SK-N-SH treated with all-trans-retinoic acid at 6 μM for 48 hours (cell line): ENCODE data around the gene HAUS1.

Source experiments
- ATAC-seq: fragments of 200-7000 bp; cut with Tn5 transposase; 3 replicates; pipeline ENCODE4 v1.9.1; 2020; ENCODE audit warnings: mild to moderate bottlenecking, moderate library complexity
- ARNTL ChIP-seq: fragments of 450-650 bp; formaldehyde crosslinking; IDR thresholded peaks from 2 replicates; pipeline ENCODE4 v1.5.0; 2020; ENCODE audit warnings: low read depth, mild to moderate bottlenecking, moderate library complexity, borderline replicate concordance
- BACH2 ChIP-seq: fragments of 250-450 bp; sonication (Bioruptor Pico); IDR thresholded peaks from 2 replicates; pipeline ENCODE4 v1.9.0; 2021; ENCODE audit warnings: mild to moderate bottlenecking, borderline replicate concordance
- CREB5 ChIP-seq: fragments of 250-450 bp; sonication (Bioruptor Pico); IDR thresholded peaks from 2 replicates; pipeline ENCODE4 v1.5.1; 2020; ENCODE audit warnings: low read depth, mild to moderate bottlenecking, moderate library complexity
- CSDC2 ChIP-seq: fragments of 250-450 bp; sonication (Bioruptor Pico); IDR thresholded peaks from 2 replicates; pipeline ENCODE4 v1.5.0; 2020; ENCODE audit warnings: mild to moderate bottlenecking, moderate library complexity
- ESRRG ChIP-seq: fragments of 250-450 bp; sonication (Bioruptor Pico); IDR thresholded peaks from 2 replicates; pipeline ENCODE4 v1.6.1; 2021; ENCODE audit warnings: mild to moderate bottlenecking
- GLIS3 ChIP-seq: fragments of 250-450 bp; sonication (Bioruptor Pico); IDR thresholded peaks from 2 replicates; pipeline ENCODE4 v1.5.0; 2020; ENCODE audit warnings: mild to moderate bottlenecking, moderate library complexity
- ISL1 ChIP-seq: fragments of 250-450 bp; sonication (Bioruptor Pico); IDR thresholded peaks from 2 replicates; pipeline ENCODE4 v2.1.2; 2022; ENCODE audit warnings: mild to moderate bottlenecking, moderate library complexity
- OSR1 ChIP-seq: fragments of 250-450 bp; sonication (Bioruptor Pico); IDR thresholded peaks from 2 replicates; pipeline ENCODE4 v1.8.0; 2022; ENCODE audit warnings: moderate library complexity, mild to moderate bottlenecking, inconsistent platforms
- PATZ1 ChIP-seq: fragments of 250-450 bp; sonication (Bioruptor Pico); IDR thresholded peaks from 2 replicates; pipeline ENCODE4 v1.8.0; 2020; ENCODE audit warnings: mild to moderate bottlenecking, moderate library complexity, borderline replicate concordance
- PPARA ChIP-seq: fragments of 250-450 bp; sonication (Bioruptor Pico); IDR thresholded peaks from 2 replicates; pipeline ENCODE4 v1.5.0; 2020; ENCODE audit warnings: mild to moderate bottlenecking, borderline replicate concordance
- RARB ChIP-seq: fragments of 250-450 bp; sonication (Bioruptor Pico); IDR thresholded peaks from 2 replicates; pipeline ENCODE4 v1.8.0; 2021; ENCODE audit warnings: mild to moderate bottlenecking, moderate library complexity
- SNAI2 ChIP-seq: fragments of 250-450 bp; sonication (Bioruptor Pico); IDR thresholded peaks from 2 replicates; pipeline ENCODE4 v1.5.0; 2020; ENCODE audit warnings: mild to moderate bottlenecking, moderate library complexity
- TCF4 ChIP-seq: fragments of 250-450 bp; sonication (Bioruptor Pico); IDR thresholded peaks from 2 replicates; pipeline ENCODE4 v1.8.0; 2021; ENCODE audit warnings: mild to moderate bottlenecking, moderate library complexity, borderline replicate concordance
- TOX ChIP-seq: fragments of 250-450 bp; sonication (Bioruptor Pico); IDR thresholded peaks from 2 replicates; pipeline ENCODE4 v1.8.0; 2021; ENCODE audit warnings: mild to moderate bottlenecking, moderate library complexity, borderline replicate concordance
- ZC3H10 ChIP-seq: fragments of 250-450 bp; sonication (Bioruptor Pico); IDR thresholded peaks from 2 replicates; pipeline ENCODE4 v1.5.1; 2021; ENCODE audit warnings: mild to moderate bottlenecking, moderate library complexity
- ZFP3 ChIP-seq: fragments of 250-450 bp; sonication (Bioruptor Pico); IDR thresholded peaks from 2 replicates; pipeline ENCODE4 v1.5.0; 2020; ENCODE audit warnings: mild to moderate bottlenecking, moderate library complexity
- ZFP30 ChIP-seq: fragments of 450-650 bp; formaldehyde crosslinking; IDR thresholded peaks from 2 replicates; pipeline ENCODE4 v1.5.0; 2022; ENCODE audit warnings: mild to moderate bottlenecking, moderate library complexity
- ZNF565 ChIP-seq: fragments of 450-650 bp; formaldehyde crosslinking; conservative IDR thresholded peaks from 2 replicates; pipeline ENCODE4 v1.5.0; 2020; ENCODE audit warnings: low read depth, mild to moderate bottlenecking, moderate library complexity
- ZNF70 ChIP-seq: fragments of 450-650 bp; formaldehyde crosslinking; IDR thresholded peaks from 2 replicates; pipeline ENCODE4 v1.5.0; 2020; ENCODE audit warnings: mild to moderate bottlenecking, moderate library complexity
- ZNF8 ChIP-seq: fragments of 450-650 bp; formaldehyde crosslinking; IDR thresholded peaks from 2 replicates; pipeline ENCODE4 v1.5.0; 2020; ENCODE audit warnings: mild to moderate bottlenecking, moderate library complexity
- TF ChIP-seq, protein P1 (sequence below): fragments of 250-450 bp; sonication (Bioruptor Pico); IDR thresholded peaks from 2 replicates; pipeline ENCODE4 v1.5.1; 2021; ENCODE audit warnings: mild to moderate bottlenecking, moderate library complexity
- TF ChIP-seq, protein P2 (sequence below): fragments of 250-450 bp; sonication (Bioruptor Pico); IDR thresholded peaks from 2 replicates; pipeline ENCODE4 v1.8.0; 2021; ENCODE audit warnings: low read depth, mild to moderate bottlenecking, moderate library complexity, borderline replicate concordance

HAUS1 gene

DNA sequence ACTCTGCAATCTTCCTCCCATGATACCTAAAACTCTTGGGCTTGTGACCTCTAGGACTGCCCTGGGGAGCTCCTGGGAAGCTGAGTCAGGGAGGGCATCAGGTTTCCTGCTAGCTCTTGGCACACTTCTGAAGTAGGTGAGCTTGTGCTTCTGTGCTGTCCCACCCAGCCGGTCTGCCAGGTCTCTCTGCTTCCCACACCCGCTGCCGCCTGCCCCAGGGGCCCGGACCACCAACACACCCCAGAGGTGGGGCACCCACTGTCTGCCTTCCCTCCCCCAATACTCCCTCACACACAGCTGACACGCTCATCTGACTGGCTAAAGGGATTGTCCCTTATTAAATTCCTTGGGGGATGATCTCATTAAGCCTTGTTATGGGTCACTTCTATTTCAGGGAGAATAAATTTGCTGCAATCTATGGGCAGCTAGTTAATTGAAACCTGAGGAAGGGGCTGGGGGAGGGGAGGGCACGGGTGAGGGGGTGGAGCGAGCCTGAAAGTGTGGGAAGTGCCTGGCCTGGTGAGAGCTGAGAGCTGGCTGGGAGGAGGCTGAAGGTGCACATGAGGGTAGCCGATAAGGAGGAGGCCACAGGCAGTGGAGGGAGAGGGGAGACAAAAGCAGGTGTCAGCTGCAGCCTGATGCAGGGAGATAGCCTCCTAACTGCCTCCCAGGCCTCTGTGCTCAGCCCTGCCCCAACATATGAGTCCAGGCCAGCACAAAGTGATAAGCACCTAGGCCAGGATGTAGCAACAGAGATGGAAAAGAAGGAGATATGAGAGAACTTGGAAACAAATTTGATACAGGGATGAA, 48.8 kb downstream of the HAUS1 start:
- TF ChIP-seq ISL1 (CRISPR knock-in tag) (no peak), TOX (CRISPR knock-in tag) (no peak), ZNF8 (no peak), ZFP3 (no peak), OSR1 (no peak), ESRRG (CRISPR knock-in tag) (no peak), RARB (CRISPR knock-in tag) (no peak)
- peak; percentile 77 for ATAC-seq

GRCh38 chr18:46155641-46156051, 51.5 kb downstream of the HAUS1 start:
- TF ChIP-seq RARB (CRISPR knock-in tag) (no peak), OSR1 (no peak), BACH2 (CRISPR knock-in tag) (no peak), TOX (CRISPR knock-in tag) (no peak), CSDC2 (CRISPR knock-in tag) (no peak), PPARA (CRISPR knock-in tag) (no peak), CREB5 (CRISPR knock-in tag) (no peak), ZNF8 (no peak), ZNF565 (CRISPR knock-in tag) (no peak), ARNTL (no peak), GLIS3 (CRISPR knock-in tag) (no peak), ZFP3 (no peak), ESRRG (CRISPR knock-in tag) (no peak), PATZ1 (CRISPR knock-in tag) (no peak)
- TF ChIP-seq, protein P1, sequence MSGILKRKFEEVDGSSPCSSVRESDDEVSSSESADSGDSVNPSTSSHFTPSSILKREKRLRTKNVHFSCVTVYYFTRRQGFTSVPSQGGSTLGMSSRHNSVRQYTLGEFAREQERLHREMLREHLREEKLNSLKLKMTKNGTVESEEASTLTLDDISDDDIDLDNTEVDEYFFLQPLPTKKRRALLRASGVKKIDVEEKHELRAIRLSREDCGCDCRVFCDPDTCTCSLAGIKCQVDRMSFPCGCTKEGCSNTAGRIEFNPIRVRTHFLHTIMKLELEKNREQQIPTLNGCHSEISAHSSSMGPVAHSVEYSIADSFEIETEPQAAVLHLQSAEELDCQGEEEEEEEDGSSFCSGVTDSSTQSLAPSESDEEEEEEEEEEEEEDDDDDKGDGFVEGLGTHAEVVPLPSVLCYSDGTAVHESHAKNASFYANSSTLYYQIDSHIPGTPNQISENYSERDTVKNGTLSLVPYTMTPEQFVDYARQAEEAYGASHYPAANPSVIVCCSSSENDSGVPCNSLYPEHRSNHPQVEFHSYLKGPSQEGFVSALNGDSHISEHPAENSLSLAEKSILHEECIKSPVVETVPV, result no peak
- peak; percentile 78 for ATAC-seq

DNA sequence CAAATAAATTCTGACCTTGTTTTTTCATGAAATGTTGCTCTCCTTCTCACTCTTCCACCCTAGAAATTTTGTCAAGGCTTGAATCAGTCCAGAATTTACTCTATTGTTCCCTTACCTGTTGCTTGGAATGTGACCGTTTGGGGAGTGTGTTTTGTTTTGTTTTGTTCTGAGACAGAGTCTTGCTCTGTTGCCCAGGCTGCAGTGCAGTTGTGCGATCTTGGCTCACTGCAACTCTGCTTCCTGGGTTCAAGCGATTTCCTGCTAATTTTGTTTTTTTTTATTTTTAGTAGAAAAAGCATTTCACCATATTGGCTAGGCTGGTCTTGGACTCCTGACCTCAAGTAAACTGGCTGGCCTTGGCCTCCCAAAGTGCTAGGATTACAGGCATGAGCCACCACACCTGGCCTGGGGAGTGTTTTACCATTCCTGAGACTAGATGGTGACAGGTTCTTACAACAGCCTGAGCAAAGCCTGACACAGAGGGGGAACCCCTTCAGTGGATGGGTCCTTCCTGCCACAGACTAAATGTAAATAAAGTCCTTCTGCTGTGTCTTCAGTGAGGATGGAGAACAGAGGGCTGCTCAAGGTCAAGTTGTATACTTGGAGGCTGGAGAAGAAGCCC, 52.0 kb downstream of the HAUS1 start:
- TF ChIP-seq SNAI2 (CRISPR knock-in tag) (no peak), ZFP30 (CRISPR knock-in tag) (no peak)
- no peak for ATAC-seq

GRCh38 chr18:46156843-46157242, 52.7 kb downstream of the HAUS1 start:
- TF ChIP-seq SNAI2 (CRISPR knock-in tag) (no peak), ZC3H10 (CRISPR knock-in tag) (no peak), PATZ1 (CRISPR knock-in tag) (no peak), ARNTL (no peak), ZNF565 (CRISPR knock-in tag) (no peak), ZNF70 (CRISPR knock-in tag) (no peak), TOX (CRISPR knock-in tag) (no peak), TCF4 (CRISPR knock-in tag) (no peak), PPARA (CRISPR knock-in tag) (no peak), ZFP30 (CRISPR knock-in tag) (no peak), ZFP3 (no peak), GLIS3 (CRISPR knock-in tag) (no peak), ZNF8 (no peak)
- TF ChIP-seq, protein P2, sequence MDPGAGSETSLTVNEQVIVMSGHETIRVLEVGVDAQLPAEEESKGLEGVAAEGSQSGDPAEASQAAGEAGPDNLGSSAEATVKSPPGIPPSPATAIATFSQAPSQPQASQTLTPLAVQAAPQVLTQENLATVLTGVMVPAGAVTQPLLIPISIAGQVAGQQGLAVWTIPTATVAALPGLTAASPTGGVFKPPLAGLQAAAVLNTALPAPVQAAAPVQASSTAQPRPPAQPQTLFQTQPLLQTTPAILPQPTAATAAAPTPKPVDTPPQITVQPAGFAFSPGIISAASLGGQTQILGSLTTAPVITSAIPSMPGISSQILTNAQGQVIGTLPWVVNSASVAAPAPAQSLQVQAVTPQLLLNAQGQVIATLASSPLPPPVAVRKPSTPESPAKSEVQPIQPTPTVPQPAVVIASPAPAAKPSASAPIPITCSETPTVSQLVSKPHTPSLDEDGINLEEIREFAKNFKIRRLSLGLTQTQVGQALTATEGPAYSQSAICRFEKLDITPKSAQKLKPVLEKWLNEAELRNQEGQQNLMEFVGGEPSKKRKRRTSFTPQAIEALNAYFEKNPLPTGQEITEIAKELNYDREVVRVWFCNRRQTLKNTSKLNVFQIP, result no peak
- TF ChIP-seq, all 23 proteins: peak for 0
- ATAC-seq, result no peak
